Measurements from ENCODE around the gene ACTMAP.

The ACTMAP gene

GRCh38 chr19:40692212-40692551, 58.1 kb downstream of the ACTMAP start:
- DNase-seq: no peak

- DNase-seq: peak; percentile 25
Measured at GRCh38 chr19:40691421-40692211, 58.7 kb downstream of the ACTMAP start.

Data from activated T-cell treated with anti-CD3 and anti-CD28 coated beads, Interleukin-2, amount 50 U/mL, for 1 hour (primary cell).